ENCODE measurements around the gene PTPN18.
A peak's percentile ranks its signal among the peaks of the same experiment; 100 is the strongest.
"Not testable (repeated sequence)": the region's sequence is repeated elsewhere in the genome, so short reads cannot be mapped to it uniquely, and the experiment has no call there.

PTPN18 gene
- 29.7 to 35.6 reads per million in 2 donors for total RNA-seq

- peak; percentile 51 for DNase-seq
Observed at GRCh38 chr2:130355578-130356431, at the start of gene PTPN18. TSS of gene PTPN18 (plus strand) at chr2:130356056. CDS start at chr2:130356108, 52 bp downstream.

- no peak for DNase-seq
Observed at GRCh38 chr2:130307850-130308249, 48.0 kb upstream of the PTPN18 start.

GRCh38 chr2:130310881-130311280 is 45.0 kb upstream of the PTPN18 start:
- DNase-seq, result no peak

GRCh38 chr2:130313812-130314334 is 42.0 kb upstream of the PTPN18 start:
- no peak for DNase-seq

- DNase-seq, result no peak
Observed at GRCh38 chr2:130314377-130314776, 41.5 kb upstream of the PTPN18 start.

GRCh38 chr2:130316596-130316995 is 39.3 kb upstream of the PTPN18 start:
- no peak for DNase-seq

GRCh38 chr2:130318906-130319305 is 37.0 kb upstream of the PTPN18 start:
- no peak for DNase-seq

GRCh38 chr2:130319536-130319935 is 36.3 kb upstream of the PTPN18 start:
- no peak for DNase-seq

- no peak for DNase-seq
Observed at GRCh38 chr2:130327703-130328527, 27.9 kb upstream of the PTPN18 start.

- no peak for DNase-seq
Observed at GRCh38 chr2:130328710-130329109, 27.1 kb upstream of the PTPN18 start.

GRCh38 chr2:130332271-130333073 is 23.4 kb upstream of the PTPN18 start:
- DNase-seq, result peak; percentile 27

- DNase-seq, result not testable (repeated sequence)
Observed at GRCh38 chr2:130333253-130333652, 22.6 kb upstream of the PTPN18 start.

- DNase-seq, result no peak
Observed at GRCh38 chr2:130334026-130334425, 21.8 kb upstream of the PTPN18 start.

- DNase-seq, result no peak
Observed at GRCh38 chr2:130335226-130335625, 20.6 kb upstream of the PTPN18 start.

GRCh38 chr2:130336150-130336876 is 19.5 kb upstream of the PTPN18 start:
- no peak for DNase-seq

- DNase-seq, result no peak
Observed at GRCh38 chr2:130336877-130337734, 18.8 kb upstream of the PTPN18 start.

GRCh38 chr2:130337735-130338325 is 18.0 kb upstream of the PTPN18 start:
- DNase-seq, result no peak

GRCh38 chr2:130338793-130339345 is 17.0 kb upstream of the PTPN18 start:
- no peak for DNase-seq

- DNase-seq, result no peak
Observed at GRCh38 chr2:130339885-130340745, 15.7 kb upstream of the PTPN18 start.
